Neural progenitor cell (in vitro differentiated cells): ENCODE data around the gene AKT1.

Experiments used
- CTCF ChIP-seq: fragments of 200-600 bp; sonication (generic); IDR thresholded peaks from 2 replicates; pipeline ENCODE4 v1.5.1; 2017; ENCODE audit warnings: antibody characterized with exemption, mild to moderate bottlenecking
- EZH2 ChIP-seq: fragments of 200-600 bp; sonication (generic); IDR thresholded peaks from 2 replicates; pipeline ENCODE4 v1.6.1; 2017; ENCODE audit warnings: antibody characterized with exemption, mild to moderate bottlenecking, moderate library complexity
- EZH2phosphoT487 ChIP-seq: fragments of 200-600 bp; sonication (generic); IDR thresholded peaks from 2 replicates; pipeline ENCODE4 v1.6.1; 2017; ENCODE audit warnings: antibody characterized with exemption

GRCh38 chr14:104770851-104771272 is 24.7 kb downstream of the AKT1 start:
- TF ChIP-seq CTCF = peak; percentile 38
- no peak for TF ChIP-seq EZH2phosphoT487
- TF ChIP-seq EZH2 = no peak
